ENCODE data around the gene COL25A1. TPM values are rescaled to one million over a fixed set of nuclear protein-coding genes. Genes with fewer than 3 reads are reported as not detected.
A peak's percentile ranks its signal among the peaks of the same experiment; 100 is the strongest.

COL25A1 gene
- total RNA-seq, 1 donor from 2014 or later = 0.75 TPM

GRCh38 chr4:109041463-109042360, 260.7 kb downstream of the COL25A1 start:
- H3K36me3 ChIP-seq = no peaks in the 10 kb centered on the region
- no peak for TF ChIP-seq CTCF (IDR thresholded peaks at IDR 0.05)
- H3K4me1 ChIP-seq = peaks cover 4% of the 10 kb centered on the region
- no peak overlapping the region for H3K27ac ChIP-seq
- no peak for ATAC-seq
- H3K27me3 ChIP-seq = no peaks in the 10 kb centered on the region
- intact Hi-C loops (cut with DNase I) = no loop called here
- no peak overlapping the region for H3K4me3 ChIP-seq
- no peaks in the 10 kb centered on the region for H3K9me3 ChIP-seq
- no peak for DNase-seq

GRCh38 chr4:109040441-109040840, 262.0 kb downstream of the COL25A1 start:
- intact Hi-C loops (cut with DNase I) = no loop called here
- Histone ChIP-seq H3K27ac (no peak overlapping the region), H3K9me3 (no peaks in the 10 kb centered on the region), H3K4me1 (no peaks in the 10 kb centered on the region), H3K36me3 (no peaks in the 10 kb centered on the region), H3K4me3 (no peak overlapping the region), H3K27me3 (no peaks in the 10 kb centered on the region)
- TF ChIP-seq CTCF (IDR thresholded peaks at IDR 0.05) = no peak
- ATAC-seq (peak; percentile 45), DNase-seq (no peak)

GRCh38 chr4:109037026-109037425, 265.4 kb downstream of the COL25A1 start:
- no peak overlapping the region for H3K27ac ChIP-seq
- H3K4me1 ChIP-seq = no peaks in the 10 kb centered on the region
- no peak for TF ChIP-seq CTCF (IDR thresholded peaks at IDR 0.05)
- DNase-seq = no peak
- no peaks in the 10 kb centered on the region for H3K27me3 ChIP-seq
- H3K36me3 ChIP-seq = no peaks in the 10 kb centered on the region
- intact Hi-C loops (cut with DNase I) = no loop called here
- no peak overlapping the region for H3K4me3 ChIP-seq
- no peaks in the 10 kb centered on the region for H3K9me3 ChIP-seq
- no peak for ATAC-seq

GRCh38 chr4:109033993-109034392, 268.5 kb downstream of the COL25A1 start:
- Histone ChIP-seq H3K27ac (no peak overlapping the region), H3K27me3 (no peaks in the 10 kb centered on the region), H3K9me3 (no peaks in the 10 kb centered on the region), H3K4me3 (no peak overlapping the region), H3K36me3 (no peaks in the 10 kb centered on the region), H3K4me1 (no peaks in the 10 kb centered on the region)
- intact Hi-C loops (cut with DNase I) = no loop called here
- no peak for ATAC-seq
- no peak for TF ChIP-seq CTCF (IDR thresholded peaks at IDR 0.05)
- DNase-seq = no peak

- no peaks in the 10 kb centered on the region for H3K4me1 ChIP-seq
- H3K27ac ChIP-seq = no peak overlapping the region
- no peak overlapping the region for H3K4me3 ChIP-seq
- no peak for DNase-seq
- TF ChIP-seq CTCF (IDR thresholded peaks at IDR 0.05) = no peak
- no peak for ATAC-seq
- no peaks in the 10 kb centered on the region for H3K27me3 ChIP-seq
- intact Hi-C loops (cut with DNase I) = no loop called here
- no peaks in the 10 kb centered on the region for H3K36me3 ChIP-seq
- no peaks in the 10 kb centered on the region for H3K9me3 ChIP-seq
Observed at GRCh38 chr4:109032671-109033070, 269.8 kb downstream of the COL25A1 start.
